ENCODE results near the gene DNM3. TPM values are rescaled to one million over a fixed set of nuclear protein-coding genes. Genes with fewer than 3 reads are reported as not detected.
A peak's percentile ranks its signal among the peaks of the same experiment; 100 is the strongest.

Gene DNM3
- total and polyA plus RNA-seq, 2 donors (not counting 1 experiment from before 2014, with no cell fraction given): 1.0 to 1.3 TPM

DNA sequence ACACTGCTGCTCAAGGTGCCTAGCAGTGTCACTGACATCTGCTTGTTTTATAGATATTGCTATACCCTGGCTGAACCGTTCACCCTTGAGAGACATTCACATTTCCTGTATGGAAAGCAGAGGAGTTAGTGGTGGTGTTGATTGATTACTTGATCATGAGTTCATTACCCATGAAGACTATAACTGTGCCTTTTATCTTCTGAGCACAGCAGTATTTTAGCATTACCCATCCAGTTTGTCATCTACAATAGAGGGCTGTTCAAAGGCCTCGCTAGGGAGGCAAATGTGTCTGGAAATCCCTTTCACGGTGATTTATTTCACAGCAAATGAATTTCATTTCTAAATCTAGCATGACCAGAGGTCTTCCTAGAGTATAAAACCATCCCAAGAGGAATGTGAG, 160.0 kb downstream of the DNM3 start:
- Histone ChIP-seq H3K4me3 (ENCODE audit: control extremely low read depth in 1 of 5, extremely low read depth in 1 of 5, insufficient read depth in 1 of 5, low read depth in 2 of 5, low read length in 4 of 5) (no peak overlapping the region), H2AFZ (ENCODE audit: insufficient read depth, low read depth, low read length, poor library complexity, severe bottlenecking) (no peak overlapping the region), H3K36me3 (replicated peaks in 1 of 2; ENCODE audit: control extremely low read depth in 1 of 2, control insufficient read depth in 1 of 2, extremely low read depth in 1 of 2, insufficient read depth in 2 of 2, low read length in 1 of 2) (no peaks in the 10 kb centered on the region), H4K20me1 (ENCODE audit: control insufficient read depth, insufficient read depth, low read length, poor library complexity, severe bottlenecking) (no peaks in the 10 kb centered on the region), H3K9me3 (ENCODE audit: control extremely low read depth in 1 of 3, control insufficient read depth in 2 of 3, insufficient read depth in 1 of 3, low read length in 2 of 3) (no peaks in the 10 kb centered on the region), H3K9ac (ENCODE audit: low read length) (no peak overlapping the region), H3K4me2 (replicated peaks; ENCODE audit: low read depth, low read length, poor library complexity, severe bottlenecking) (no peak overlapping the region), H3K27me3 (replicated peaks in 1 of 4; ENCODE audit: control extremely low read depth in 1 of 4, control insufficient read depth in 3 of 4, insufficient read depth in 4 of 4, low read length in 3 of 4) (no peaks in the 10 kb centered on the region), H3K4me1 (ENCODE audit: control insufficient read depth in 2 of 2, insufficient read depth in 2 of 2, low read length in 2 of 2) (no peaks in the 10 kb centered on the region), H3K27ac (ENCODE audit: low read length in 2 of 2) (no peak overlapping the region), H3K79me2 (ENCODE audit: control insufficient read depth, insufficient read depth, low read length) (no peaks in the 10 kb centered on the region)
- H3K27ac Mint-ChIP-seq: no peak overlapping the region
- no peaks in the 10 kb centered on the region for H3K27me3 Mint-ChIP-seq
- no peak overlapping the region for H3K4me3 Mint-ChIP-seq
- intact Hi-C loops (cut with micrococcal nuclease): no loop called here
- TF ChIP-seq EZH2 (IDR thresholded peaks at IDR 0.05; ENCODE audit: borderline replicate concordance, insufficient read depth, low read depth, low read length, poor library complexity, severe bottlenecking): no peak
- TF ChIP-seq, protein P1, sequence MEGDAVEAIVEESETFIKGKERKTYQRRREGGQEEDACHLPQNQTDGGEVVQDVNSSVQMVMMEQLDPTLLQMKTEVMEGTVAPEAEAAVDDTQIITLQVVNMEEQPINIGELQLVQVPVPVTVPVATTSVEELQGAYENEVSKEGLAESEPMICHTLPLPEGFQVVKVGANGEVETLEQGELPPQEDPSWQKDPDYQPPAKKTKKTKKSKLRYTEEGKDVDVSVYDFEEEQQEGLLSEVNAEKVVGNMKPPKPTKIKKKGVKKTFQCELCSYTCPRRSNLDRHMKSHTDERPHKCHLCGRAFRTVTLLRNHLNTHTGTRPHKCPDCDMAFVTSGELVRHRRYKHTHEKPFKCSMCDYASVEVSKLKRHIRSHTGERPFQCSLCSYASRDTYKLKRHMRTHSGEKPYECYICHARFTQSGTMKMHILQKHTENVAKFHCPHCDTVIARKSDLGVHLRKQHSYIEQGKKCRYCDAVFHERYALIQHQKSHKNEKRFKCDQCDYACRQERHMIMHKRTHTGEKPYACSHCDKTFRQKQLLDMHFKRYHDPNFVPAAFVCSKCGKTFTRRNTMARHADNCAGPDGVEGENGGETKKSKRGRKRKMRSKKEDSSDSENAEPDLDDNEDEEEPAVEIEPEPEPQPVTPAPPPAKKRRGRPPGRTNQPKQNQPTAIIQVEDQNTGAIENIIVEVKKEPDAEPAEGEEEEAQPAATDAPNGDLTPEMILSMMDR (IDR thresholded peaks at IDR 0.05): no peak
- DNase-seq (no peak), ATAC-seq (ENCODE audit: low read depth) (no peak)
- 100% methylated on average over 1 of the region's 3 CpGs for WGBS (ENCODE audit: insufficient coverage)
- no peaks in the 10 kb centered on the region for H3K4me1 Mint-ChIP-seq
- ChIA-PET CTCF (interaction anchor here (3.7 to 7.4 kb wide), 4 partner anchors 14 to 442 kb away, joined by 39 to 120 read pairs (median 48); partner anchors contain the start of gene PIGC), POLR2A (no interaction called here)
- no peaks in the 10 kb centered on the region for H3K9me3 Mint-ChIP-seq (ENCODE audit: insufficient read depth)

DNA sequence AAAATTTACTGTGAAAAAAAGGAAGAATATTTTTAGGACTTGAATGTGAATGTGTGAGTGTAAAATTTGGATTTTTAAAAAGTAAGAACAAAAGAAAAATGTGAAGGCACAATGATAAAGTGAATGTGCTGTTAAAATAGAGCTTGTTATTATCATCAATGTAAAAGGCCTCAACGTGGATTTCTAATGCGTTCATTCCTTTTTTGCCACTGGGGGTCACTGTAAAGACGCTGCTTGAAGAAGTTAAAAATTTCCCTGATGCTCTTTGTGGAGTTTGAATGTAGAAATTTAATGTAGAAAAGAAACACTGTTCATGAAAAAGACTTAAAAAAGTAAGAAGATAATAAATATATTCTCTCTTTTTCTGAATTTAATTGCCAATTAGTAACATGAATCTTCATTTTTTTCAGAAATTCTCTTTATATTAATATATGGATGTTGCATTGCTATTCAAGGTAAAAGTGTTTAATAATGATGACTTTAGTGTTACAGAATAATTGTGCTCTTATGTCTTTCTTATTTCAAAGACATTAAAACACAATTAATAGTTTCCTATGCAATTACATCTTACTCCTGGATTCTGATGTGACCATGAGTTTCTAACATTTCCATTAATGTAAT, 161.5 kb downstream of the DNM3 start:
- Histone ChIP-seq H3K4me3 (ENCODE audit: control extremely low read depth in 1 of 5, extremely low read depth in 1 of 5, insufficient read depth in 1 of 5, low read depth in 2 of 5, low read length in 4 of 5) (no peak overlapping the region), H3K36me3 (replicated peaks in 1 of 2; ENCODE audit: control extremely low read depth in 1 of 2, control insufficient read depth in 1 of 2, extremely low read depth in 1 of 2, insufficient read depth in 2 of 2, low read length in 1 of 2) (no peaks in the 10 kb centered on the region), H3K79me2 (ENCODE audit: control insufficient read depth, insufficient read depth, low read length) (no peaks in the 10 kb centered on the region), H3K27ac (ENCODE audit: low read length in 2 of 2) (no peak overlapping the region), H2AFZ (ENCODE audit: insufficient read depth, low read depth, low read length, poor library complexity, severe bottlenecking) (no peak overlapping the region), H4K20me1 (ENCODE audit: control insufficient read depth, insufficient read depth, low read length, poor library complexity, severe bottlenecking) (no peaks in the 10 kb centered on the region), H3K9me3 (ENCODE audit: control extremely low read depth in 1 of 3, control insufficient read depth in 2 of 3, insufficient read depth in 1 of 3, low read length in 2 of 3) (no peaks in the 10 kb centered on the region), H3K4me1 (ENCODE audit: control insufficient read depth in 2 of 2, insufficient read depth in 2 of 2, low read length in 2 of 2) (no peaks in the 10 kb centered on the region), H3K27me3 (replicated peaks in 1 of 4; ENCODE audit: control extremely low read depth in 1 of 4, control insufficient read depth in 3 of 4, insufficient read depth in 4 of 4, low read length in 3 of 4) (no peaks in the 10 kb centered on the region), H3K4me2 (replicated peaks; ENCODE audit: low read depth, low read length, poor library complexity, severe bottlenecking) (no peak overlapping the region), H3K9ac (ENCODE audit: low read length) (no peak overlapping the region)
- H3K4me1 Mint-ChIP-seq: no peaks in the 10 kb centered on the region
- 0% methylated on average over 2 of the region's 3 CpGs for WGBS (ENCODE audit: insufficient coverage)
- ChIA-PET CTCF (interaction anchor here (0.6 to 7.4 kb wide), 39 partner anchors 9 to 717 kb away, joined by 3 to 120 read pairs (median 4); partner anchors contain the start of genes C1orf105 and PIGC), POLR2A (interaction anchor here (0.7 kb wide), 1 partner anchor 378 kb away, joined by 4 read pairs; no protein-coding TSS in a partner anchor)
- intact Hi-C loops (cut with micrococcal nuclease): loop anchor here (1.0 to 2.0 kb wide), 6 partner anchors 88 to 716 kb away; partner anchors contain the start of gene PIGC
- no peaks in the 10 kb centered on the region for H3K9me3 Mint-ChIP-seq (ENCODE audit: insufficient read depth)
- ATAC-seq (ENCODE audit: low read depth): peak; percentile 41
- no peak for TF ChIP-seq EZH2 (IDR thresholded peaks at IDR 0.05; ENCODE audit: borderline replicate concordance, insufficient read depth, low read depth, low read length, poor library complexity, severe bottlenecking)
- TF ChIP-seq, protein P1 (IDR thresholded peaks at IDR 0.05): peak; percentile 81
- H3K4me3 Mint-ChIP-seq: no peak overlapping the region
- H3K27ac Mint-ChIP-seq: no peak overlapping the region
- H3K27me3 Mint-ChIP-seq: no peaks in the 10 kb centered on the region
- peak; percentile 66 for DNase-seq
